GM20431 (cell line): ENCODE measurements around the gene WDR20.
"Not testable (repeated sequence)": the region's sequence is repeated elsewhere in the genome, so short reads cannot be mapped to it uniquely, and the experiment has no call there.

Experiments
- in situ Hi-C: fragments of 300-500 bp; cut with MseI, MboI; formaldehyde crosslinking; loops from one replicate; pipeline ENCODE4 v1.15.0; 2020; ENCODE audit warnings: low sequenced_read_pairs; ENCODE audit not compliant: unreplicated experiment

Gene WDR20, protein sequence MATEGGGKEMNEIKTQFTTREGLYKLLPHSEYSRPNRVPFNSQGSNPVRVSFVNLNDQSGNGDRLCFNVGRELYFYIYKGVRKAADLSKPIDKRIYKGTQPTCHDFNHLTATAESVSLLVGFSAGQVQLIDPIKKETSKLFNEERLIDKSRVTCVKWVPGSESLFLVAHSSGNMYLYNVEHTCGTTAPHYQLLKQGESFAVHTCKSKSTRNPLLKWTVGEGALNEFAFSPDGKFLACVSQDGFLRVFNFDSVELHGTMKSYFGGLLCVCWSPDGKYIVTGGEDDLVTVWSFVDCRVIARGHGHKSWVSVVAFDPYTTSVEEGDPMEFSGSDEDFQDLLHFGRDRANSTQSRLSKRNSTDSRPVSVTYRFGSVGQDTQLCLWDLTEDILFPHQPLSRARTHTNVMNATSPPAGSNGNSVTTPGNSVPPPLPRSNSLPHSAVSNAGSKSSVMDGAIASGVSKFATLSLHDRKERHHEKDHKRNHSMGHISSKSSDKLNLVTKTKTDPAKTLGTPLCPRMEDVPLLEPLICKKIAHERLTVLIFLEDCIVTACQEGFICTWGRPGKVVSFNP

DNA sequence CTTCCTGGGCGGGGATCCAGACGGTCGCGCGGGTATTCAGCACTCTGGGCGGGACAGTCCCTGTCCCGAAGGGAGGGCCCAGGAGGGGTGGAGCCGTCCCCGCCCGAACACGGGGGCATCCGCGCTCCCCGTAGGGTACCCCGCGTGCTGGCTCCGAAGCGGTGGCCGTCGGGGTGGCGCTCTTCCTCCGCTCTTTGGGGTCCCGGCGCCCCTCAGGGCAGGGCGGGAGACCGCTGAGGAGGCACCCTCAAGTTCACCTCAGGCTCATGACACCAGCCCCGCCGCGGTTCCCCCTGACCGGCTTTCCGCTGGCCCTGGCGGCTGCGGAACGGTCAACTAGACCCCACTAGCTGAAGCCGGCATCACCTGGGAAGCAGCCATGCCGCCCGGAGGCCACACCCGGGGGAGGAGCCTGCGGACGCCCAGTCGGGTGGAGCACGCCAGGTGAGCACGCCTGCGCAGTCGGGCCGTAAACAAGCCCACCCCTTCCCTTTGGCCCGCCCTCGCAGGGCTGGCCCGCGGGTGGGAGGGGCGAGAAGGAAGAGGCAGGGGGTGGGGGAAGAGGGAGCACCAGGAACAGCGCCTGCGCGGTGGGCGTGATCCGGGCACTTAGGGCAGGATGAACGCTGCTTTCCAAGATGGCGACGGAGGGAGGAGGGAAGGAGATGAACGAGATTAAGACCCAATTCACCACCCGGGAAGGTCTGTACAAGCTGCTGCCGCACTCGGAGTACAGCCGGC, at the start of gene WDR20:
TSS of gene WDR20 (plus strand) at position 612 of the 741 bp plus-strand sequence. CDS start at position 639, 27 bp downstream.
- in situ Hi-C loops: no loop called here

DNA sequence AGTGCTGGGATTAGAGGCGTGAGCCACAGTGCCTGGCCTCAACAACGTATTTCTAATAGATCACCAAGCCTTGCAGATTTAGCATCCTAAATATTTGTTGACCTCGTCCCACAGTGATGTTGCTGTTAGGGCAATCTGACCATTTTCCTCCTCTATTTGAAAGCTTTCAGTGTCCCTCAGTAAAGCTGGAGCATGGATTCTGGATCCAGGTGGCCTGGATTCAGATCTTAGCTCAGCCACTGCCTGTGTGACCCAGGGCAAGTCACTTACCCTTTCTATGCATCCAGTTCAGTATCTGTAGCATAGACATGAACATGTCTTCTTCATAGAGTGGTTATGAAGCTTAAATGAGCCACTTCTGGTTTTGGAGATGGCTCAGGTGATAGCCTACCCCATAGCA, 49.0 kb upstream of the WDR20 start:
- in situ Hi-C loops: no loop called here

DNA sequence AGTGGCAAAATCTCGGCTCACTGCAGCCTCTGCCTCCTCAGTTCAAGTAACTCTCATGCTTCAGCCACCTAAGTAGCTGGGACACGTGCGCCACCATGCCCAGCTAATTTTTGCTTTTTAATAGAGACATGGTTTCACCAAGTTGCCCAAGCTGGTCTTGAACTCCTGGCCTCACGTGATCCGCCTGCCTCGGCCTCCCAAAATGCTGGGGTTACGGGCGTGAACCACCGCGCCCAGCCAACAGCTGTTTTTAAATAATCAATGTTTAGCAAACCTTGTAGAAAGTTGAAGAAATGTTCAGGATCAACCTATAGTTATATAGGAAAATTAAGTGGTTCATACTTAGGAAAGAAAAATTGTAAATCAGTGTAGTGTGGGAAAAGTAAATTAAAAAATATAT, 46.9 kb upstream of the WDR20 start:
- in situ Hi-C loops: no loop called here

DNA sequence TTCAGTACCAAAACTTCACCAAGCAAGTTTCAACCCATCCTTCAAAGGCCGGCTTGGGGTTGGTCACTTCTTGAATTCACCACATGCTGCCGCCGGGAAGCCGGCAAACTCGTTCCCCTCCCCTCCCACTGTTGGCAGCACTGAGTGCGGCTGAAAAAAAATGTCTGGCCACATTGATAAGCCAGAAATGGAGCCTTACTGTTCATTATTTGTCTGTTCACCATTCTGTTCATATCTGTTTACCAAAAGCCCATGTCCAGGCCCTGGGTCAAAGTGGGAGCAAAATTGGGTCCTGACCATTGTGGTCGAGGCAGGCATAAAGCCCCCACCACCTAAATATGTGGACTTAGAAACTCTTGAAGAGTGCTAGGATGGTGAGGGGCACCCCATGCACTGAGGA, 45.6 kb upstream of the WDR20 start:
- in situ Hi-C loops: no loop called here

DNA sequence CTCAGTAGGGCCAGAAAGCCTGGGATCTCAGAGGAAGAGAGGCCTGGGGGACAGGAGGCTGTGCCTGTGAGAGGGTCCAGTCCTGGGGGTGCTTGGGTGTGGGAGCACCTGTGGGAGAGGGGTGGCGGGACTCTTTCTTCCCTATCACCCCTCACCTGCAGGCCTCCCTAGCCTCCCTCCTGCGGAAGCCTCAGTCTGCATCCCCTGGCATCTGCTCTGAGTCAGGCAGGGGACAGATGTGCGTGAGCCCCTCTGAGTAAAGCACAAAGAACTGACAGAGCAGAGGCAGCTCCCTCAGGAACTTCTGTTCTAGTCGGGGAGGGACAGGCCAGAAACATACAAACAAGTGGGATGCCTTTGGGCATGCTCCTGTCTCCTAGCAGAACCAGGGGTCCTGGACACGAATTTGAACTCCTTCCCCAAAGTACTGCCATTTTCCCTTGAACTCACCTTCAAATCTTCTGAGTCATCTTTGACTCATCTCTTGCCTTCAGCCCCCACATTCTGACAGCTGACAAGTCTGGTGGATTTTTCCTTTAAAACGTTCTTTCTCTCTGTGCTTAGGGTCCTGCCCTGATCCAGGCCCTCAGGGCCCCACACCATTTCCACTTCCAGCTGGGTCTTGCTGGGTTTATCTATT, 44.3 kb upstream of the WDR20 start:
- in situ Hi-C loops: no loop called here

DNA sequence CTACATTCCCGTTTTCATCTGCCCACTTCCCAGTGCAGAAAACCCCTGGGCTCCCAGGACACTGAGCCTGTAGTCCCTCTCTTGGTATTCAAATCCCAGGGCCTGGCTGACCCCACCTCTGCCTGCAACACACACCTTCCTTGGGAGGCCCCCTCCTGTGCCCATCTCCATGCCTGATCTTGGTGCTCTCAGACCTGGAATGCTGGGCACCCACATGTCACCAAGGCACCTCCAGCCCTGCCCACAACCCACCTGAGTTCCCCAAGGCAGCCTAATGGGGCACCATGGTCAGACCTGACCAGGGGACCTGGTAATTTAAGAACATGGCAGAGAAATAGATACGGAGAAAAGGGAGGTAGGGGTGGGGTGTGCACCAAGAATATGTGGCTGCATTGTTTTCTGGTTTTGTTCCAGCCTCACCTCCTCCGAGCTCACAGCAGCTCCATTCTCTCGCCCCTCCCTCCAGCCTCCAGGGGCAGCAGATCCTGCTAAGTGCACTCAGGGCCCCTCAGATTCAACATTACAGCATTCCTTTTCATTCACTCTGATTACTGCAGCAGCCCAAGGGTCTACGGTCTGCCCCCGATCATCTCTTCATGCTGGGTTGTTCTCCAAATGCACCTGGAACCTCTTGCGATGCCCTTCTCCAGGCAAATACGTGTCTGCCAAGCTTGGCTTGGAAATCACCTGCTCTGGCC, 43.7 kb upstream of the WDR20 start:
- in situ Hi-C loops: no loop called here

DNA sequence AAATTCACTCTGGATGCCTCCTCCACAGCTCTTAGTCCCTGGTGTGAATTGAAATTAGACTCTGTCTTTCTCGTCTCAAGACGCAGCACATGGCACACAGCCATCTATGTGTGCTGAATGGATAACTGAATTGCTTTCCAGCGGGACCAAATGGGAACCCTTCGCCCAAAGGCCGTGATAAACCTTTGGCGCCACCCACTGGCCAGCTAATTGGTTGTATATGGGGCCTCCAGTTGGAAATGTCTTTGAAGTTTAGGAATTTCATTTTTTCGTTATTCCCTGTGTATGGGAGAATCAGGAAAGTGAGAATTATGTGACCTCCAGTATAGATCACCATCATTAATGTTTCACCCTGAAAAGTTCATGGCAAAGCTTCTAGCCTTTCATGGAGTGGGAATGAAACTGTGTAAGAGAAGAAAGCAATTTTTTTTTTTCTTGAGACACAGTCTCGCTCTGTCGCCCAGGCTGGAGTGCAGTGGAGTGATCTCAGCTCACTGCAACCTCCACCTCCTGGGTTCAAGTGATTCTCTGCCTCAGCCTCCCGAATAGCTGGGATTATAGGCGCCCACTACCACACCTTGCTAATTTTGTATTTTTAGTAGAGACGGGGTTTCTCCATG, 43.0 kb upstream of the WDR20 start:
- in situ Hi-C loops: no loop called here

DNA sequence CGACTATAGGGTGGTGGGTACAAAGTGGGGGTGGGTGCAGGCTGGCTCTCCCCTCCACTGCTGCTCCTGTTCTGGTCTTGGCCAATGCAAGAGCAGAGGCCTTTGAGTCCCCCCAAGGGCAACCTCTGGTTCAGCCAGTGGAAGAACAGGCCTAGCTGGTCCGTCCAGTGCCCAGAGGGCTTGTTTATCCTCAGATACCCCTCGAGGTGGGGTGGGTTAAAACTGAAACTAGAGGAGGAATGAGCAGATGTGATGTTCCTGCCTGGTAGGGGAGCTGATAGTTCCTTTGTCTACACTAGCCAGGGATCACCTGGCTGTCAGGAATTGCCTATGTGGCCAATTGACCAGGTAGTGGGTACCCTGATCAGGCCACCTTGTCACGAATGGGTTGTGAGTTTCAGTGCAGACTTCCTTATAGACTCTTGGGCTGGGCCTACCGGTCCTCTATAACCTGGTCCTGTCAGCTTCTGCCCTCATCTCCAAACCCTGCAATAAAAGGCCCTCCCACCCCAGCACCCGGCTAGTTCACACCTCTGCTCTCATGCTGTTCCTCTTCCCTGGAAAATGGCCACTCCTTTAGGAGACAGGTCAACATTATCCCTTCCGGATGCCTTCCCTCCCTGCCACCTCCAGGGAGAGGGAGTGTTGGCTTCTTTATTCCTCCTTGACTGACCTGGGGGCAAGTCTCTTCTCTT, 42.1 kb upstream of the WDR20 start:
- in situ Hi-C loops: no loop called here

DNA sequence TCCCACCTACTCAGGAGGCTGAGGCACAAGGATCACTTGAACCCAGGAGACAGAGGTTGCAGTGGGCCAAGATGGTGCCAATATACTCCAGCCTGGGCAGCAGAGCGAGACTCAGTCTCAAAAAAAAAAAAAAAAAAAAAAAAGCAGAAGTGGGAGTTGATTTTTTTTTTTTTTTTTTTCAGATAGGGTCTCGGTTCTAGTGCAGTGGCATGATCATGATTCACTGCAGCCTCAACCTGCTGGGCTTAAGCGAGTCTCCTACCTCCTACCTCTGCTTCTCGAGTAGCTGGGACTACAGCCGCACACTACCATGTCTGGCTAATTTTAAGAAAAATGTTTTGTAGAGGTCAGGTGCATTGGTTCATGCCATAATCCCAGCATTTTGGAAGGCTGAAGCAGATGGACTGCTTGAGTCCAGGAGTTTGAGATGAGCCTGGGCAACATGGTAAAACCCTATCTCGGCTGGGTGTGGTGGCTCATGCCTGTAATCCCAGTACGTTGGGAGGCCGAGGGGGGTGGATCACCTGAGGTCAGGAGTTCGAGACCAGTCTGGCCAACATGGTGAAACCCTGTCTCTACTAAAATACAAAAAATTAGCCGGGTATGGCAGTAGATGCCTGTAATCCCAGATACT, 36.5 kb upstream of the WDR20 start:
- in situ Hi-C loops: no loop called here

DNA sequence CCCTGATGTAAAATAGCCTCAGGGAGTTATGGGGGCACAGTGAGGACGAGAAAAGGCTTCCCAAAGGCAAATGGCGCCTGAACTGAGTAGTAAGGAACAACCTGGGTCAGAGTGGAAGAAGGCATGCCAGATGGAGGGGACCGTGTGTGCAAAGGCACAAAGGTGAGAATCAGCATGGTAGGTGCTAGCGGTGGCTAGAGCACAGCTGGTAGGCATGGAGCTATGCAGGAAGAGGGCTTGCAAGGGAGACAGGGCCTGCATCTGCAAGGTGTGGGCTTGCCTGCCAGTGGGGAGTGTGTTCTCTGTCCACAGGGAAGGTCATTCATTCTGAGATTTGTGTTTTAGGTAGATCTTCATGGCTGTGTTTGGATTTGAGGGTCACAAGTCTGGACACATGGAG, 34.3 kb upstream of the WDR20 start:
- in situ Hi-C loops: no loop called here

DNA sequence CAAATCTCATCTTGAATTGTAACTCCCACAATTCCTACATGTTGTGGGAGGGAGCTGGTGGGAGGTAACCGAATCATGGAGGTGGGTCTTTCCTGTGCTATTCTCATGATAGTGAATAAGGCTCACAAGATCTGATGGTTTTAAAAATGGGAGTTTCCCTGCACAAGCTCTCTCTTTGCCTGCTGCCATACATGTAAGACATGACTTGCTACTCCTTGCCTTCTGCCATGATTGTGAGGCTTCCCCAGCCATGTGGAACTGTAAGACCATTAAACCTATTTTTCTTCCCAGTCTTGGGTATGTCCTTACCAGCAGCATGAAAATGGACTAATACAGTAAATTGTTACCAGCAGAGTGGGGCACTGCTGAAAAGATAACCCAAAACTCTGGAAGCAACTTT, 30.4 kb upstream of the WDR20 start:
- in situ Hi-C loops: not testable (repeated sequence)

DNA sequence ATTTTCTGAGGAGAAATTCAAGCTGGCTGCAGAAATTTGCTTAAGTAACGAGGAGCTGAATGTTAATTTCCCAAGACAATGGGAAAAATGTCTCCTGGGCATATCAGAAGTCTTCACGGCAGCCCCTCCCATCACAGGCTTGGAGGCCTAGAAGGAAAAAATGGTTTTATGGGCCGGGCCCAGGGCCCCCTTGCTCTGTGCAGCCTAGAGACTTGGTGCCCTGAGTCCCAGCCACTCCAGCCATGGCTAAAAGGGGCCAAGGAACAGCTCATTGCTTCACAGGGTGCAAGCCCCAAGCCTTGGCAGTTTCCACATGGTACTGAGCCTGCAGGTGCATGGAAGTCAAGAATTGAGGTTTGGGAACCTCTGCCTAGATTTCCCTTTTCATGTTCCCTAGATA, 28.6 kb upstream of the WDR20 start:
- in situ Hi-C loops: no loop called here

DNA sequence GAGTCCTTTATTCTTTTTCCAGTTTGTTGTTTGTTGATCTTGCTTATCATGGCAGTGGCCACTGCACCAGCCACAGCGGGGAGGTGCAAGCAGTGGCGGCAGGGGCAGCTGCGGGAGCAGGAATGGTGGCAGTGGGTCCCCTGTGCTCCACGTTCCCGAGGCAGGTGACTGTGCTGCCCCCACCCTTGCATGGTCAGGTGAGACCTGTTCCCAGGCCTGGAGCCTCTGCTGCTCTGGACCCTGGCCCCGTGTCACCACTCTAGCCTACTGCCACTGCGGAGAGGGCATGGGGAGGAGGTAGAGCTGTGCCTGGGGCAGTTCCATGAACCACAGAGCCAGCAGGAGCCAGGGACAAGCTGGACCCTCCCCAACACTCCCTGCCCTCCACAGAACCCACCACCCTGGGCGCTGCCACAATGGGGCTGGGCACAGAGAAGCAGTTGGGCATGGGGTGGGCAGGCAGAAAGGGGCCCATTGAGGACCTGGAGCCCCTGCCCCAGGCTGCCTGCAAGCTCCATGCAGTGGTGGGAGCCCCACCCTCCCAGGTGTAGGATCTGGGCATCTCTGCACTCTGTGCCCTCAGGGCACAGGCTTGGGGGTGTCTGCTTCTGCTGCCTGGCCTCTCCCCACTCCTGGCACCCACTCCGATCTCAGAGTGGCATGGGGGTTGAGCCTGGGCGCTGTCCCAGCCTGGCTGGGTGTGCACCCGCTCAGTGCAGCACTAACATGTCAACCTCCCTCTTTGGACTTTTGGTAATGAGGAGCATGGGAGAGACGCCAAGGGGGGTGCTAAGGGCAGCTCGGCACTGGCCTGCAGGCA, 23.1 kb upstream of the WDR20 start:
- in situ Hi-C loops: no loop called here

DNA sequence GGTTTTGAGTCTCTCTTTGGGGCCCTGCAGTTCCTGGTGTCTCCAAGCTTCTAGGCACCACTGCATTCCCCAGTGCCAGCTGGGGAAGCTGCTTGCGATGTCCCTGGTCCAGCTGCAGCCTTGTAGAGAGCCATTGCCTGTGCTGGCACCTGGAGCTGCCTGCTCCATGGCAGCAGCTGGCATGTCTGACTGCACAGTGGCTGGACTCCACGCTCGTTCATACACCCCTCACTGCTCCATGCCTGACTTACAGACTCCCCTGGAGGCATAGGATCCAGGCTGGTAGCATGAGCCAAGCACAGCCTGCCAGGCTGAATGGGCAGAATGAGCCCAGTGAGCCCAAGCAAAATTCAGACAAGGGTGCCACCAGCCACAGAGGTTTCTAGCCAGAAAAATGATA, 21.8 kb upstream of the WDR20 start:
- in situ Hi-C loops: no loop called here

DNA sequence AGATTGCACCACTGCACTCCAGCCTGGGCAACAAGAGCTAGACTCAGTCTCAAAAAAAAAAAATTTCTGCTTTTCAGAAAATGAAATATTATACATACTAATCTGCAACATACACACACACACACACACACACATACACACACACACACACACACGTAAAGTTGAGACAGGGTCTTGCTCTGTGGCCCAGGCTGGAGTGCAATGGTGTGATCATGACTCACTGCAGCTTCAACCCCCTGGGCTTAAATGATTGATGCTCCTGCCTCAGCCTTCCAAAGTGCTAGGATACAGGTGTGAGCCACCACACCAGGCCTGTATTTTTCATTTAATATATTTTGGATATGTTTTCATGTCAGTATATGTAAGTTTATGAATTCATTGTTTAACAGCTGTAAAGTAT, 18.8 kb upstream of the WDR20 start:
- in situ Hi-C loops: no loop called here

DNA sequence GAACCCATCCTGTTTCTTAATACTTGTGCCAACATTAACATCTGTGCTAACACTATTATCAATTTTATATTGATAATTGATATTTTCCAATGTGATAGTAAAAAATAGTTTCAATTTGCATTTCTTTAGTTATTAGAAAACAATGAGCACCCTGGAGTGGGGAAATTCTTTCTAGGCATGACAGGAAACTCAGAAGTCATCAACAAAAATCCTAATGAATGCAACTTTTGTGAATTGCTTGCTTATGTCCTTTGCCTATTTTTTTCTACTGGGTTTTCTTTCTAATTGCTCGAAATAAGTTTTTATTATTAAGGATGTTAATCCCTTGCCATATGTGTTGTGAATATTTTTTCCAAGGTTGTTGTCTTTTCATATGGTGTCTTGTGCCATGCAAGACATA, 18.1 kb upstream of the WDR20 start:
- in situ Hi-C loops: no loop called here

DNA sequence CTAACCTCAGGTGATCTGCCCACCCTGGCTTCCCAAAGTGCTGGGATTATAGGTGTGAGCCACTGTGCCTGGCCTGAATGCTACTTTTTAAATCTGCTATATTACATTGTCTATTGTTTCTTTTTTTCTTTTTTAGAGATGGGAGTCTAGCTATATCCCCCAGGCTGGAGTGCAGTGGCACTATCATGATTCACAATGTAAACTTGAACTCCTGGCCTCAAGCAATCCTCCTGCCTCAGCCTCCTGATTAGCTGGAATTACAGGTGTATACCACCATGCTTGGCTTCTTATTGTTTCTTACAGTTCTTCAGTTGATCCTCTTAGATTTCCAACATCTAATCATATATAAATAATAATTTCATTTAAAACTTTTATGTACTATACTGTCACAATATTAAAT, 15.3 kb upstream of the WDR20 start:
- in situ Hi-C loops: no loop called here

DNA sequence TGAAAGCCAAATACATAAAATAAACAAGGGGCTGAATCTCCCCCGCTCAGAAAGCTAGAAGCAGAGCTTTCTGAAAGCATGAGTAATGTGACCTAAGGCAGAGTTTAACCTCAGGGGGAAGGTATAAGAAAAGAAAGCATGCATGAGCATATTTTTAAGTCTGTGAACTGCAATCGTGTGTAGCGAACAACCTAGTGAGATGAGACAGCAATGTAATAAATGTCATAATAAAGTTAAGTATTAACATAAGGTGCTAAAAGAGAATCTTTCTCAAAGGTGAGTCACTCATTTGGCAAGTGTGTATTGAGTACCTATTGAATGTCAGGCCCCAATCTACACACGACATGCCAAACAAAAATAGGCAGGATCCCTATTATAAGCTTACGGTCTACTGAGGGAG, 14.2 kb upstream of the WDR20 start:
- in situ Hi-C loops: no loop called here
